HepG2 (cell line): ENCODE data around the gene PEMT. TPM values are rescaled to one million over a fixed set of nuclear protein-coding genes. Genes with fewer than 3 reads are reported as not detected.

ENCODE experiments used
- ATAC-seq: fragments of 200-7000 bp; cut with Tn5 transposase; 3 replicates; pipeline ENCODE4 v1.9.1; 2020; ENCODE audit warnings: mild to moderate bottlenecking, moderate library complexity
- BruUV-seq: library from RNA; stranded (reverse); fragments of 400-500 nt; replicated peaks from 2 replicates; lab custom pipeline; 2021; lab: Mats Ljungman, UMichigan
- CTCF ChIA-PET: fragments of 300-600 bp; formaldehyde crosslinking; extraction: SDS; loops from one replicate; lab custom pipeline; 2021; ENCODE audit warnings: low total read pairs, inconsistent platforms, low intra/inter-chr PET ratio; lab: Yijun Ruan, JAX
- POLR2A ChIA-PET: fragments of 350-600 bp; sonication (Branson Sonifier 250); formaldehyde crosslinking; loops from one replicate; lab custom pipeline; 2020; ENCODE audit warnings: antibody characterized with exemption, inconsistent platforms; lab: Yijun Ruan, JAX
- DNase-seq: peaks from one replicate; pipeline ENCODE4 v3.0.0-alpha.2; 2015; ENCODE audit warnings: low spot score
- FAIRE-seq: peaks from 3 replicates; lab custom pipeline; 2011; peaks lifted over from hg19 to GRCh38; lab: Jason Lieb, UNC
- H2AFZ ChIP-seq: one replicate; pipeline ENCODE4 v1.6.1; 2011; ENCODE audit warnings: low read length, inconsistent platforms
- H3K27ac ChIP-seq: fragments of 300-600 bp; 3 replicates; pipeline ENCODE4 v1.8.0; 2011; ENCODE audit warnings: mixed run types, mild to moderate bottlenecking, mixed read lengths, low read length, inconsistent platforms; ENCODE audit not compliant: insufficient read depth; ENCODE audit errors: extremely low read length
- H3K27me3 ChIP-seq, 2 experiments: fragments of 200-600 bp in 1 of 2; 2 replicates in 1 of 2; 3 replicates in 1 of 2; pipeline versions ENCODE4 v1.6.0 to v1.8.0; 2011; ENCODE audit warnings: low read length in 2 of 2, mild to moderate bottlenecking in 2 of 2, moderate library complexity in 2 of 2, inconsistent platforms in 1 of 2; ENCODE audit not compliant: insufficient read depth in 2 of 2, control insufficient read depth in 1 of 2
- H3K36me3 ChIP-seq, 2 experiments: fragments of 200-600 bp in 1 of 2; replicated peaks in 1 of 2; 2 replicates in 1 of 2; 3 replicates in 1 of 2; pipeline versions ENCODE4 v1.5.1 to v1.8.0; 2011; ENCODE audit warnings: low read length in 2 of 2, inconsistent platforms in 1 of 2; ENCODE audit not compliant: insufficient read depth in 2 of 2, control insufficient read depth in 1 of 2
- H3K4me1 ChIP-seq: 2 replicates; pipeline ENCODE4 v1.5.1; 2012; ENCODE audit warnings: low read length, inconsistent platforms; ENCODE audit not compliant: insufficient read depth
- H3K4me2 ChIP-seq: 2 replicates; pipeline ENCODE4 v1.6.0; 2011; ENCODE audit warnings: low read depth, low read length, inconsistent platforms
- H3K4me3 ChIP-seq, 3 experiments: fragments of 200-600 bp in 1 of 3; sonication (generic), shearing (Covaris generic) in 1 of 3; replicated peaks in 1 of 3; 2 replicates each; pipeline ENCODE4 v1.5.1; 2011 to 2016; ENCODE audit warnings: low read length in 3 of 3, inconsistent platforms in 2 of 3, low read depth in 2 of 3, mild to moderate bottlenecking in 2 of 3, control low read depth in 1 of 3, mixed read lengths in 1 of 3; ENCODE audit not compliant: insufficient read depth in 1 of 3
- H3K79me2 ChIP-seq: one replicate; pipeline ENCODE4 v1.6.1; 2011; ENCODE audit warnings: low read length, inconsistent platforms; ENCODE audit not compliant: insufficient read depth
- H3K9ac ChIP-seq: 2 replicates; pipeline ENCODE4 v1.6.0; 2011; ENCODE audit warnings: mild to moderate bottlenecking, low read depth, low read length, inconsistent platforms; ENCODE audit not compliant: insufficient read depth
- H3K9me3 ChIP-seq: 2 replicates; pipeline ENCODE4 v1.5.1; 2012; ENCODE audit warnings: mild to moderate bottlenecking, low read length
- H4K20me1 ChIP-seq: 2 replicates; pipeline ENCODE4 v1.6.0; 2011; ENCODE audit warnings: inconsistent platforms, mild to moderate bottlenecking, low read length, moderate library complexity; ENCODE audit not compliant: insufficient read depth
- DNMT1 ChIP-seq: sonication (generic); formaldehyde crosslinking; IDR thresholded peaks from 2 replicates; pipeline ENCODE4 v1.5.1; 2020; ENCODE audit warnings: mild to moderate bottlenecking, missing genetic modification reagents
- PITX1 ChIP-seq: sonication (generic); formaldehyde crosslinking; IDR thresholded peaks from 2 replicates; pipeline ENCODE4 v1.5.1; 2020; ENCODE audit warnings: mild to moderate bottlenecking, missing genetic modification reagents
- SMAD1 ChIP-seq: sonication (generic); formaldehyde crosslinking; IDR thresholded peaks from 2 replicates; pipeline ENCODE4 v1.4.0; 2020; ENCODE audit warnings: missing genetic modification reagents, low read depth, mild to moderate bottlenecking, borderline replicate concordance
- ZBTB21 ChIP-seq: sonication (generic); formaldehyde crosslinking; IDR thresholded peaks from 2 replicates; pipeline ENCODE4 v1.4.0; 2020; ENCODE audit warnings: missing genetic modification reagents
- ZFP1 ChIP-seq: IDR thresholded peaks from 2 replicates; pipeline ENCODE4 v1.6.1; 2016
- ZNF160 ChIP-seq: sonication (generic); formaldehyde crosslinking; IDR thresholded peaks from 2 replicates; pipeline ENCODE4 v1.8.0; 2022; ENCODE audit warnings: mild to moderate bottlenecking, inconsistent platforms, missing genetic modification reagents
- ZNF619 ChIP-seq: sonication (generic); formaldehyde crosslinking; IDR thresholded peaks from 2 replicates; pipeline ENCODE4 v1.4.0; 2020; ENCODE audit warnings: mild to moderate bottlenecking, missing genetic modification reagents
- WGBS: methylation state at CpG from one replicate; pipeline ENCODE4 v1.1.6; 2017; ENCODE audit warnings: low lambda C conversion rate; 5-methylcytosine and 5-hydroxymethylcytosine counted together
- in situ Hi-C: cut with HindIII; loops from 2 replicates; pipeline ENCODE4 v1.10.0; 2017; ENCODE audit warnings: low pct_unique_long_range_greater_than_20kb; ENCODE audit not compliant: extremely low pct_ligation_motif_present
- intact Hi-C: fragments of 100-400 bp; cut with micrococcal nuclease; formaldehyde crosslinking; loops from one replicate; pipeline ENCODE4 v1.10.0; 2022; ENCODE audit not compliant: unreplicated experiment
- polyA plus RNA-seq, 8 experiments: library from polyadenylated mRNA; depleted of rRNA in 3 of 8; stranded (reverse) in 7 of 8; unstranded in 1 of 8; fragments of >200 nt; fragmentation: Illumina TruSeq in 4 of 8; extraction: Trizol in 4 of 8; gene quantifications; 2 replicates each; pipeline versions ENCODE4 v1.2.1 to v1.2.3, GENCODE V29; 2011 to 2016; ENCODE audit warnings: low read depth in 4 of 8, missing spikeins in 1 of 8, mixed read lengths in 1 of 8; ENCODE audit not compliant: insufficient read depth in 1 of 8
- total RNA-seq, 5 experiments: library from RNA; depleted of rRNA; stranded (reverse); fragments of >200 nt; fragmentation: Illumina TruSeq; extraction: Trizol; gene quantifications; 2 replicates each; pipeline ENCODE4 v1.2.3, GENCODE V29; 2016; ENCODE audit warnings: low read depth in 1 of 5
- TF ChIP-seq, protein P1 (sequence below): sonication (generic); formaldehyde crosslinking; IDR thresholded peaks from 2 replicates; pipeline ENCODE4 v1.4.0; 2020; ENCODE audit warnings: low read depth, mild to moderate bottlenecking, missing genetic modification reagents
- TF ChIP-seq, protein P2 (sequence below): sonication (generic); formaldehyde crosslinking; IDR thresholded peaks from 2 replicates; pipeline ENCODE4 v1.4.0; 2020; ENCODE audit warnings: missing genetic modification reagents
- TF ChIP-seq, protein P3 (sequence below): IDR thresholded peaks from 2 replicates; pipeline ENCODE4 v1.6.1; 2016; ENCODE audit warnings: missing compliant biosample characterization, missing genetic modification reagents, borderline replicate concordance
- TF ChIP-seq, protein P4 (sequence below): IDR thresholded peaks from 2 replicates; pipeline ENCODE4 v1.6.1; 2016; ENCODE audit warnings: mild to moderate bottlenecking, missing biosample characterization, missing genetic modification reagents
- TF ChIP-seq, protein P5 (sequence below): sonication (generic); formaldehyde crosslinking; conservative IDR thresholded peaks from 2 replicates; pipeline ENCODE4 v1.4.0; 2020; ENCODE audit warnings: missing genetic modification reagents
- TF ChIP-seq, protein P6 (sequence below): sonication (generic); formaldehyde crosslinking; IDR thresholded peaks from 2 replicates; pipeline ENCODE4 v1.5.0; 2020; ENCODE audit warnings: mild to moderate bottlenecking, missing genetic modification reagents

Gene PEMT
- total and polyA plus RNA-seq, 2 of the 13 experiments (the other 11 are each of a cell fraction or from before 2014, with no cell fraction given): 31.7 to 43.6 TPM

DNA sequence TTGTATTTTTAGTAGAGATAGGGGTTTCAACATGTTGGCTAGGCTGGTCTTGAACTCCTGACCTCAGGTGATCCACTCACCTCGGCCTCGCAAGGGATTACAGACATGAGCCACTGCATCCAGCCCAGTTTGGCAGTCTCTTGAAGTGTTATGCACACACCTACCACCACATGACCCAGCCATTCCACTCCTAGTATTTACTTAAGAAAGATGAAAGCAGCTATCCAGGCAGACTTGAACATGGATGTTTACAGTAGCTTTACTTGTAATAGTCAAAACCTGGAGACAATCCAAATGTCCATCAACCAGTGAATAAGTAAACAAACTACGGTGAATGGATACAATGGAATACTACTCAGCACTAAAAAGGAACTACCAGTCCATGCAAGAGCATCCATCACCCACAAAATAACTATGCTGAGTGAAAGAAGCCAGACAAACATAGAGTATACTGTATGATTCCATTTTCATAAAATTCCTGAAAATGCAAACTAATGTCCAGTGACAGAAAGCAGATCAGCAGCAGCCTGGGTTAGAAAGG lies 57.5 kb downstream of the PEMT start:
- peak; percentile 81 for FAIRE-seq
- Histone ChIP-seq H3K79me2 (no peaks in the 10 kb centered on the region), H3K36me3 (no peaks in the 10 kb centered on the region), H3K9me3 (no peaks in the 10 kb centered on the region), H3K4me1 (peaks cover 67% of the 10 kb centered on the region), H3K4me3 (no peak overlapping the region), H3K27me3 (no peaks in the 10 kb centered on the region), H4K20me1 (peaks cover 11% of the 10 kb centered on the region; the same call in 1 of the 2 replicates), H3K27ac (no peak overlapping the region), H2AFZ (no peak overlapping the region), H3K4me2 (no peak overlapping the region), H3K9ac (no peak overlapping the region)
- intact Hi-C loops (no loop called here), in situ Hi-C loops (no loop called here)
- WGBS: 0% methylated on average over 3 of the region's 3 CpGs
- no TSS peak for BruUV-seq
- POLR2A ChIA-PET: interaction anchor here (0.6 to 1.6 kb wide), 7 partner anchors 13 to 181 kb away, joined by 3 to 12 read pairs (median 3); partner anchors contain the start of gene RASD1
- ATAC-seq: peak; percentile 82
- CTCF ChIA-PET: interaction anchor here (1.4 kb wide), 1 partner anchor 35 kb away, joined by 3 read pairs; no protein-coding TSS in a partner anchor
- DNase-seq: peak; percentile 100
- TF ChIP-seq ZNF160 (CRISPR knock-in tag) (peak; percentile 51; the same call in 1 of the 2 replicates), PITX1 (CRISPR knock-in tag) (peak; percentile 100), ZBTB21 (CRISPR knock-in tag) (no peak), ZNF619 (no peak), SMAD1 (no peak), DNMT1 (no peak), ZFP1 (CRISPR knock-in tag) (no peak; the same call in 1 of the 2 replicates)
- TF ChIP-seq, protein P1, sequence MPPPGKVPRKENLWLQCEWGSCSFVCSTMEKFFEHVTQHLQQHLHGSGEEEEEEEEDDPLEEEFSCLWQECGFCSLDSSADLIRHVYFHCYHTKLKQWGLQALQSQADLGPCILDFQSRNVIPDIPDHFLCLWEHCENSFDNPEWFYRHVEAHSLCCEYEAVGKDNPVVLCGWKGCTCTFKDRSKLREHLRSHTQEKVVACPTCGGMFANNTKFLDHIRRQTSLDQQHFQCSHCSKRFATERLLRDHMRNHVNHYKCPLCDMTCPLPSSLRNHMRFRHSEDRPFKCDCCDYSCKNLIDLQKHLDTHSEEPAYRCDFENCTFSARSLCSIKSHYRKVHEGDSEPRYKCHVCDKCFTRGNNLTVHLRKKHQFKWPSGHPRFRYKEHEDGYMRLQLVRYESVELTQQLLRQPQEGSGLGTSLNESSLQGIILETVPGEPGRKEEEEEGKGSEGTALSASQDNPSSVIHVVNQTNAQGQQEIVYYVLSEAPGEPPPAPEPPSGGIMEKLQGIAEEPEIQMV: no peak
- TF ChIP-seq, protein P2, sequence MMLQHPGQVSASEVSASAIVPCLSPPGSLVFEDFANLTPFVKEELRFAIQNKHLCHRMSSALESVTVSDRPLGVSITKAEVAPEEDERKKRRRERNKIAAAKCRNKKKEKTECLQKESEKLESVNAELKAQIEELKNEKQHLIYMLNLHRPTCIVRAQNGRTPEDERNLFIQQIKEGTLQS (CRISPR knock-in tag): peak; percentile 37; the same call in 1 of the 2 replicates
- TF ChIP-seq, protein P3, sequence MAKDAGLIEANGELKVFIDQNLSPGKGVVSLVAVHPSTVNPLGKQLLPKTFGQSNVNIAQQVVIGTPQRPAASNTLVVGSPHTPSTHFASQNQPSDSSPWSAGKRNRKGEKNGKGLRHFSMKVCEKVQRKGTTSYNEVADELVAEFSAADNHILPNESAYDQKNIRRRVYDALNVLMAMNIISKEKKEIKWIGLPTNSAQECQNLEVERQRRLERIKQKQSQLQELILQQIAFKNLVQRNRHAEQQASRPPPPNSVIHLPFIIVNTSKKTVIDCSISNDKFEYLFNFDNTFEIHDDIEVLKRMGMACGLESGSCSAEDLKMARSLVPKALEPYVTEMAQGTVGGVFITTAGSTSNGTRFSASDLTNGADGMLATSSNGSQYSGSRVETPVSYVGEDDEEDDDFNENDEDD (CRISPR knock-in tag): peak; percentile 51; the same call in 1 of the 2 replicates
- TF ChIP-seq, protein P4, sequence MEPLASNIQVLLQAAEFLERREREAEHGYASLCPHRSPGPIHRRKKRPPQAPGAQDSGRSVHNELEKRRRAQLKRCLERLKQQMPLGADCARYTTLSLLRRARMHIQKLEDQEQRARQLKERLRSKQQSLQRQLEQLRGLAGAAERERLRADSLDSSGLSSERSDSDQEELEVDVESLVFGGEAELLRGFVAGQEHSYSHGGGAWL (CRISPR knock-in tag): no peak
- TF ChIP-seq, protein P5, sequence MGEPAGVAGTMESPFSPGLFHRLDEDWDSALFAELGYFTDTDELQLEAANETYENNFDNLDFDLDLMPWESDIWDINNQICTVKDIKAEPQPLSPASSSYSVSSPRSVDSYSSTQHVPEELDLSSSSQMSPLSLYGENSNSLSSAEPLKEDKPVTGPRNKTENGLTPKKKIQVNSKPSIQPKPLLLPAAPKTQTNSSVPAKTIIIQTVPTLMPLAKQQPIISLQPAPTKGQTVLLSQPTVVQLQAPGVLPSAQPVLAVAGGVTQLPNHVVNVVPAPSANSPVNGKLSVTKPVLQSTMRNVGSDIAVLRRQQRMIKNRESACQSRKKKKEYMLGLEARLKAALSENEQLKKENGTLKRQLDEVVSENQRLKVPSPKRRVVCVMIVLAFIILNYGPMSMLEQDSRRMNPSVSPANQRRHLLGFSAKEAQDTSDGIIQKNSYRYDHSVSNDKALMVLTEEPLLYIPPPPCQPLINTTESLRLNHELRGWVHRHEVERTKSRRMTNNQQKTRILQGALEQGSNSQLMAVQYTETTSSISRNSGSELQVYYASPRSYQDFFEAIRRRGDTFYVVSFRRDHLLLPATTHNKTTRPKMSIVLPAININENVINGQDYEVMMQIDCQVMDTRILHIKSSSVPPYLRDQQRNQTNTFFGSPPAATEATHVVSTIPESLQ: no peak
- TF ChIP-seq, protein P6, sequence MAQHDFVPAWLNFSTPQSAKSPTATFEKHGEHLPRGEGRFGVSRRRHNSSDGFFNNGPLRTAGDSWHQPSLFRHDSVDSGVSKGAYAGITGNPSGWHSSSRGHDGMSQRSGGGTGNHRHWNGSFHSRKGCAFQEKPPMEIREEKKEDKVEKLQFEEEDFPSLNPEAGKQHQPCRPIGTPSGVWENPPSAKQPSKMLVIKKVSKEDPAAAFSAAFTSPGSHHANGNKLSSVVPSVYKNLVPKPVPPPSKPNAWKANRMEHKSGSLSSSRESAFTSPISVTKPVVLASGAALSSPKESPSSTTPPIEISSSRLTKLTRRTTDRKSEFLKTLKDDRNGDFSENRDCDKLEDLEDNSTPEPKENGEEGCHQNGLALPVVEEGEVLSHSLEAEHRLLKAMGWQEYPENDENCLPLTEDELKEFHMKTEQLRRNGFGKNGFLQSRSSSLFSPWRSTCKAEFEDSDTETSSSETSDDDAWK (CRISPR knock-in tag): no peak
